Measurements from ENCODE around the gene OSR1.
"Not testable (repeated sequence)": the region's sequence is repeated elsewhere in the genome, so short reads cannot be mapped to it uniquely, and the experiment has no call there.

The OSR1 gene

DNA sequence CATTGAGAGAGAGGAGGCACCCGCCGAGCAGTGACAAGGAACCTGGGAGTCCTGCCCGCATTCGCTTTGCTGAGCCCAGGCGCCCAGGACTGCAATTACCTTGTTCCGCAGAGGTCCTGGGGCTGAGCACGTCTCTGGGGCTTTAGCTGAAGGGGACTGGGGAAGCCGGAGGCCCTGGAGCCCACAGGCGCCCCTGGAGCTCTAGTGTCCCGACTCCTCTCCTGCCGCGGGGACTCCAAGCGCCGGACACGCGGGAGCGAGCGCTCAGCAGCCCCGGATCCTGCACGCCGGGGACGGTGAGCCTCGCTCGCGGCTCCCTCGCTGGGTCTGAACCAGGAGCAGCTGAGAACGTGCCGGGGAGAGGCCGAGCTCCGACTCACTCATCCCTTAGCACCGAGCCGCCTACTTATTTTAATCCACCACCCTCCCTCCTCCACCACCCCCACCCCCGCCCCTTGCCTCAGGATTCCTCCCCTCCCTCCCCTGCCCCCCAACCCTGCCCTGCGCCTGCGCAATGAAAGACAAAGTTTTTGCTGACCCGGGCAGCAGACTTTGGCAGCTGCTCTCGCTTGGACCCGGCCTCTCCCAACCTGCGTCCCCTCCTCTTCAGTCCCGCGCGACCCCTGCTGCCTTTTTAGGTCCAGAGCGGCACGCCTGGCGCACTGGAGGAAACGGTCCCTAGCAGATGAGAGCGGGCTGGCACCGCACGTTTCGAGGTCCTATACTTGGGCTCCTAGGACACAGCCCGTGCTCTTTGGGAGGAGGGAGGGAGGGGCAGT lies at the start of gene OSR1:
TSS of gene OSR1 (minus strand) at position 382 of the 779 bp plus-strand sequence. CDS start 4,818 bp downstream, outside the sequence.
- no peak for DNase-seq

DNA sequence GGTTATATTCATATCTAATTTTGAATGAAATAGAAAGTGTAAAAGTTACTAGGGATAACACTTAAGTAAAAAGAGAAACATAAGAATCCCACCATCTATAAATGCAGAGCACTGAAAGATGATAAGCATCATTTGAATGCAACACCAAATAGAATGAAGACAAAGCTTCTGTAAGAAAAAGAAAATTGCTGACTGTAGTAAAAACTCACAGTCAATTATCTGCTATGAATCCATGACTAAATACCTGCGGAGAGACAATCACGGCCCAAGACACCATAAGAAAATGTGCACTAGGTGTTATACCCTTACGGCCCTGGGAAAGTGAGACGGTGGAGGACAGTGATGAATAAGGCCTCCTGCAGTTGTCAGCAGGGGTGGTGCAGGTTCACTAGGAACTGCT lies 45.4 kb upstream of the OSR1 start:
- DNase-seq = no peak

DNA sequence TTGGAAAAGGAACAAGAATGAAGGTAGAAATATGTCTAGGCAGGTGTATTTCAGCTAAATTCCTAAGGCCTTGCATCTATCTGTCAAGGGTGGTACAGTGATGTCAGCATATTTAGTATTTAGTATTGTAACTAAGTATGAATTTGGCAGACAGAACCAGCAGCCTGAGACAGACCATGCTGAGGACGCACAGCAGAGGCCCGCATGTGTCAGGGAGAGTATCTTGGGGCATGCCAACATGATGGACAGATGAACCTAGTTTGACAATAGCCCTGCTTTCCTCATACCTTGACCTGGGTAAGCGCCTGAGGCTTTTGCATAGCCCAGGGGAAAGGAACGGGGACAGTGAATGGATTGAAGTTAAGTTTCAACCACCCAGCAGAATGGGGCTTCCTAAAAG lies 33.8 kb upstream of the OSR1 start:
- DNase-seq = no peak

DNA sequence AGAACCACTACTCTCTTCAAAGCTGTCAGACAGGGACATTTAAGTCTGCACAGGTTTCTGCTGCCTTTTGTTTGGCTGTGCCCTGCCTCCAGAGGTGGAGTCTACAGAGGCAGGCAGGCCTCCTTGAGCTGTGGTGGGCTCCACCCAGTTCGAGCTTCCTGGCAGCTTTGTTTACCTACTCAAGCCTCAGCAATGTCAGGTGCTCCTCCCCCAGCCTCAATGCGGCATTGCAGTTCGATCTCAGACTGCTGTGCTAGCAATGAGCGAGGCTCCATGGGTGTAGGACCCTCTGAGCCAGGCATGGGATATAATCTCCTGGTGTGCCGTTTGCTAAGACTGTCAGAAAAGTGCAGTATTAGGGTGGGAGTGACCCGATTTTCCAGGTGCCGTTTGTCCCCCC lies 31.0 kb upstream of the OSR1 start:
- not testable (repeated sequence) for DNase-seq

DNA sequence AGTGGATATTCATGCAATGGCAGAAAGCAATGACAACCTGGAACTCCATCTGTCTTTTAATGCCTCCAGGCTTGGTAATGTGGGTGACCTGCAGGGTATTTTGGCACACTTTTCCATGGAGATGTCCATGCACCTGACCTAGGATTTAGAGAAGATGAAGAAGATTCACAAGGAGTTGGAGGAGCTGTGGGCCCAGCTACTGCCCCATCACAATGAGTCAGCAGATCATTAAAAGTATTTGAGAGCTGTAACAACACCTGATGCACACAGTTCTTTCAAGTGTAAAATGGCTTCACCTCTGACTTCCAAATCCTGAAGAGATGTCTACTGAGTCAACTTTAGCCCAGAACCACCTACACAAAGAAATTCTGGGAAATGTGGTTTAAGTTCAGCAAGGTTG lies 22.1 kb upstream of the OSR1 start:
- DNase-seq = no peak

DNA sequence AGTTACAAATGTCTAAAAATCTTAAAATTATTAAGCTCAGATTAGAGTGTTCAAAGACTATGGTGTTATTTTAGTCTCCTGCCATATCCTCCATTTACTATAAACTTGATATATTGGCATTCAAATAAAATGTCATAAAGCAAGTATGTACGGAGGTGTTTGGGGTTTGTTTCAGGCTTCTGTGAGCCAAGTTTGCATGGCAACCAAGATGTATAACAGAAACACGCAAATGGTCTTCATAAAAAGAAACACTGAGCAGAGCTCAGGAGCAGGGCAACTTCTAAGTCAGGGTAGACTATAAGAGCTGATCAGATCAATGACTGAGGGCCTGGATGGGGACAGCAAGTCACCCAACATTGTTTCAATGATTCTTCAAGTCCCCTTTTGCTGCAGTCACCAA lies 20.5 kb upstream of the OSR1 start:
- DNase-seq = no peak

DNA sequence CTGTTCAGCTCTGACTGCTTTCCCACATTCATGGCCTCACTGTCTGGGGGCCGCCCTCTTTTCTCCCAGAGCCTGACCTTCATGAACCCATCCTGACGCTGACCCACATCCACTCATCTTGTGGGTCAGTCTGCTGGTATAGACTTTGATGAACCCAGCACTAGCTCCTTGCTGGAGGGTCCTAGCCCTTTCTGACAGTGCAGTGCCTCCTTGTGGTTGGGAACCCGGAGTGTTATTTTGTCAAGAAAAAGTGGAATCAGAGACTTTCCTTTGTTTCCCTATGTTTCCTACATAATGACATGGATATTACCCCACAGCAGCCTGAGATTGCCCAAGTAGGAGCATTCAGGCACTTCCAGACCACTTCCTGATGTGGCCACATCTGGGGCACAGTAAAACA lies 19.3 kb upstream of the OSR1 start:
- no peak for DNase-seq

DNA sequence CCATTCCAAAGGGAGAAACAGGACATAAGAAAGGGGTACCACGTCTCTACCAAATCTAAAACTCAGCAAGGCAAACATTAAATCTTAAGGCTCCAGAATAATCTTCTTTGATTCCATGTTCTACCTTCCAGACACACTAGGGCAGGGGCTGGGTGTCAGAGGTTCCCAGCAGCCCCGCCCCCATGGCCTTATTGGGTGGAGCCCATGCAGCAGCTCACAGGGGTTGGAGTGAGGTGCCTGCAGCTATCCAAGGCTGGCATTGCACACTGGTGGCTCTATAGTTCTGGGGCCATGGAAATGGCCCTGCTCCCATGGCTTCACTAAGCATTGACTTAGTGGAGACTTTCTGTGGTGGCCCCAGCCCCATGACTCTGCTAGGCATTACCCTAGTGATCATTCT lies 14.9 kb upstream of the OSR1 start:
- DNase-seq = no peak

DNA sequence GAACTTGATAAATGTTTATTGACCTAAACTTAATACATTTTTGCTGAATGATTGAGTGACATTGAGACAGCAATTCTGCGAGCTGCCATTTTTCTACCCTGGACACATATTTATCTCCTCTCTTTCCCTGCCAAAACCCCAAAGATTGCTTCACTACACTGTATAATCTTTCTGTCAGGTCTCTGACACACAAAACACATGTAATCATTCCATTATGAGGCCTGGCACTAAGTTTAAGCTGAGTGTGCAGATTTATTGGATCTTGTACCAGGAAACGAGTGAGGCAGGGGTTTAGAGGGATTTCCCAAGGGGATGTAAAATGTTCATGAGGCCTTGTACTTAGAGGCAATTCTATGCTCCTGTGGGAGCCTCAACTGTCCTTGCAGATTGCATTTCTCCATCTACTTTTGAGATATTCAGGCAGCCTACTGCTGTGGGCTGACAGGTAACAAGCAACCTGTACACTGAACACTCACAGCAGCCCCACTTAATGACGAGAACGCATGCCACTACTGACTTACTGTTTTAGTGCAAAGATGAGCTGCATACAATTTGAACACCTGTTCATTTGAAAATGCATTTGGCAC lies 13.7 kb upstream of the OSR1 start:
- no peak for DNase-seq

DNA sequence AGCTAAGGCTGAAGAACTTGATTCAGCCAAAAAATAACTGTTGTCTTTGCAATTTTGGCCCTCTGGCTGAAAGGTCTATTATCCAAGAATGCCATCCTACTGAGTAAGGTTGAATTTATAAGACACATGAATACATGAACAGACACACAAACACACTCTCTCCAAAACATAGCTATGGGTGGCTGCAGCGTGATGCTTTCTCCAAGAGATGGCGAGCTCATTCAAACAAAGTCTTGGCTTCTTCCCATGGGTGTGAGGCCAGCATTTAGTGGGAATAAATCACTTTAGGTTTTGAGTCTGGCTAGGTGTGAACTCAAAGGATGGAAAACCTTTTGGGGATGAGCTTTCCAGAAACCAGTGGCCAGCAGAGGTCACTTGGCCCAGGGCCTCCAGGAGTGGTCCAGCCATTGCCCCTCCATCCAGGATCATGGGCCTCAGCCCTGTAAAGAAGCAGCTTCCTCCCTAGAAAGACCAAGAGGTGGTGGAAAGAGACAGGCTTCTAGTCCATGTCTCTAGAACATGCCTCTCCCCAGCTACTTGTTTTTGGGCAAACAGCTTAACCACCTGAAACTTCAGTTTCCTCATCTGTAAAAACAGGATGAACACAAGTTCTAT lies 11.0 kb upstream of the OSR1 start:
- no peak for DNase-seq

DNA sequence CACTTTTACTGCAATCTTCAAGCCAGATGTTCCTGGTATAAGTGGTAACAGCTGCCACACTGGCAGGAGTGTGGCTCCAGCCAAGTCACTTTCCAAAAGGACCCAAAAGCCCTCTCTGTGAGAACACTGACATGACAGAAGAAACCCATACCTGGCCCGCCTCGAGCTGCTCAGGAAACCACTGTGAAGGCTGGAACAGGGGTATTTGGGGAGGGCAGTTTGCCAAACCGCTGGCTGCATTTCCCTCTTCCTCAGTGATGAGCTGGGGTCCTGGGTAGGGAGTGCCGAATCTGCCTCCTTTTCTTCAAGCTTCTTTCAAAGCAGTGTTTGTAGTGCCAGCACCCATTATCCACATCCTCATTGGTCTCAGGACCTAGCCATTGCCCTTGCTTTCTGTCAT lies 10.3 kb upstream of the OSR1 start:
- no peak for DNase-seq

DNA sequence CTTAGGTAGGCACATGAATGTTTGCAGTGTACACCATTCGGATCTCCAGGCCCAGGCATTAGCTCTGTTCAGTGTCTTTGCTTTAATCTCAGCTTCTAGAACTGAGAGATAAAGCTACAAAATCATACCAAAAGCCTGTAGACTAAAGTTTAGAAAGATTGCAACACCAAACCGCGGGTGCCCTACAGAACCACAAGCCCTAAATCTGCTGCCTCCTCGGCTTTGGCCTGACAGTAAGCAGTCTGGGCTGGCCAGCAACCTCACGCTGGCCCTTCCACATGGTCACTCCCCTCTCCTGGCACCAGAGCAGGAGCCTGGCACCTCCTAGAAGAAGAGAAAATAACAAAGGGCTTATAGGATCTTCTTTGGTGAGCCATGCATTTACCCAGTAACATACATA lies 8.9 kb upstream of the OSR1 start:
- DNase-seq = no peak

DNA sequence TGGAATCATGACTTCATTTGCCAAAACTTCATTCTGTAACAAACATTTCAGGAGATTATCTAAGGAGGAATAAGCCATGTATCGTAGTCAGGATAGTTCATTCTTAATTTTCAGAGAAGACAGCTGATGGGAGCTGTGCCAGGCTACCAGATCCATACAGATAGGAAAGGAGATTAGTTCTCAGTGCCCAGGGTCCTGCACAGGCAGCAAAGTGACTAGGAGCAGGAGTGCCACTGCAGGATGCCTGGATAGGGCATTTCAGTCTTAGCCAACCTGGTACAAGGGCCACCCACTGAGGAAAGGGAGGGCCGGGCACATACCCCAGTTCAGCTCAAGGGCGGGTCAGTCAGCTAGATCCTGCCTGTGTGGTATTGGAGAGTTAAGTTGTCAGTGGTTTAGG lies 6.7 kb upstream of the OSR1 start:
- DNase-seq = no peak

DNA sequence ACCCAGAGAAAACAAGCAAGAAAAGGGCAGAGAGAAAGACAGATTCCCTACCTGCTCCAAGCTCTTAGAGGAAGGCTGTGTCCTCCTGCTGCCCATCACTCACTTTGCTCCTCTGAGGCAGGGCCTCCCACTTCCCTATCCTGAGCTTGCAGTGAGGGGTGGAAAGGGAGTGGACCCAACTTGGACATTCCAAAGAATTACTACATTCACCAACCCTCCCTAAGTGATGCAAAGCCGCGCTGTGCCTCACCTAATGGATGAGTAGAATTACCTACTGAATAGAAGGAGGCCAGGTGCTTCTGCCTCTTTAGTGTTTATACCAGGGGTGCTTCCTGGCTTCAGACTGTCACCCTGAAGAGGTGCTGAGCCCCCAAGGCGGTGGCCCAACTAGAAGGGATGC lies 5.6 kb upstream of the OSR1 start:
- no peak for DNase-seq

DNA sequence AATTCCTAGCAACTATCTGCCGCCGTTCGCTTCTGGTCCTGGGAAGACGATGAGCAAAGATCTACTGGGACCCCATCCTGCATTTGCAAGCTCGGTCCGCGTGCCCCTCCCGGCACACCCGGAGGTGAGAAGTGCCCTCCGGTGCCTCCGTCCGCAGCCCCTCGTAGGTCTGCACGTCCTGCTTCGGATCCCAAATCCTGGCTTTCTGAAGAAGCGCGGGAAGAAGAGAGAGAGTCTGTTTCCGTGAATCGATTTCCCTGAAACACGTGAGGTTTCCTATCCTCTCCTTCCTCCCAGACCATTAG lies 5.0 kb upstream of the OSR1 start:
- no peak for DNase-seq

DNA sequence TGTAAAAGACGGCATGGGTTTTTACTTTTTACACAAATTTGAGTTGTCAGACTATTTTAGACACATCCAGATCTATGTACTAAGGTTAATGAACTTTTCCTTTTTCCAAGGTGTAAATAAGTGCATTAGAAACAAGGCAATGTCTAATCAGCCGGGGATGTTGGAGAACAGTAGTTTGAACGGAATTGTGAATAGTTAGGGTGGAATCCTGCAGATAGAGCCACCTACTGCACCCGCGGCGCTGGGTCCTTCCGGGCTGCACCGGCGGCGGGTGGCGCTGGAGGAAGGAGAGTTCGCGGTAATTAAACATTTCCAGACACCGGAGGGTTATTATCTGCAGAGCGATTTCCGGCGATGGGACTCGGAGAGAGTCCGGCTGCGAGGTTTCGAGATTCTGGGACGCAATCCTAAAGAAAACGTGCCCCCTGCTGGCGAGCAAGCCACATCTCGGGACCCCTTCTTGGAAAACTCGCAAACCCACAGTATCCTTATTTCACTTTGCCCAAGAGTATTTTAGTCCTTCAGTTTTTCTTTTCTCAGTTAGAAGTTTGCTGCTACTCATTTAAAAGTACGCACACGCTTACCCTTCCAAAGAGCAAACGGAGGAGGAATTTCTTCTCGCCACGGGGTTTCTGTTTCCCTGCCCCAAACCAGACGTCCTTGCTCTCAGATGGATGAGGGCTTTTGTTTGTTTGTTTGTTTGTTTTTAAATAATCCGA lies 4.5 kb upstream of the OSR1 start:
- peak; percentile 26 for DNase-seq

DNA sequence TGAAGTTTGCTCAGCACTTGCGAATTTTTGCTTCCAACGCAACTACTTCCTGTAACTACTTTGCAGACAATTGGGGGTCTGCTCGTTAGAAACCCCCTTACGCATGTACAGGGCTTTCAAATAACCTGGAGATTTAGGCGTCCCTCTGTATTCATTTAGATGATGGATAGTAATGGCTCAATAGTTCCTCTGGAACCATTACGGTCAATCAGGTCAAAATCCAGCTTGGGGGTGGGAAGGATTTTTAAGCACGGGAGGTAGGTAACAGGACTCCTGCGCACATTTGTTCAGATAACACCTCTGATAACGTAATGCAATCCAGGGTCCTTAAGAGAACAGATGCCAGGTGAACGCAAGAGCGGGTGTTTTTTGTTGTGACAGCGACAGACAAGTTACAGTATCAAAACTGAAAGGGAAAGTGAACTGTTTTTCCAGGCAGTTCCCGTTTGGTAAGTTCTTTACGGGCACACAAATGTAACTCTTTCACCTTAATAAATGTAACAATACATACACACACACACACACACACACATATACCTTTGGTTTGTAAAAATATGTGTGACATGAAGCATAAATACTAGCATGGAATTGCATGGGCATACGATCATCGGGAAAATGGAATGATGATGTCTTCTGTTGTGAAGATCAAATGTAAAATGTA lies 3.8 kb upstream of the OSR1 start:
- DNase-seq = no peak

DNA sequence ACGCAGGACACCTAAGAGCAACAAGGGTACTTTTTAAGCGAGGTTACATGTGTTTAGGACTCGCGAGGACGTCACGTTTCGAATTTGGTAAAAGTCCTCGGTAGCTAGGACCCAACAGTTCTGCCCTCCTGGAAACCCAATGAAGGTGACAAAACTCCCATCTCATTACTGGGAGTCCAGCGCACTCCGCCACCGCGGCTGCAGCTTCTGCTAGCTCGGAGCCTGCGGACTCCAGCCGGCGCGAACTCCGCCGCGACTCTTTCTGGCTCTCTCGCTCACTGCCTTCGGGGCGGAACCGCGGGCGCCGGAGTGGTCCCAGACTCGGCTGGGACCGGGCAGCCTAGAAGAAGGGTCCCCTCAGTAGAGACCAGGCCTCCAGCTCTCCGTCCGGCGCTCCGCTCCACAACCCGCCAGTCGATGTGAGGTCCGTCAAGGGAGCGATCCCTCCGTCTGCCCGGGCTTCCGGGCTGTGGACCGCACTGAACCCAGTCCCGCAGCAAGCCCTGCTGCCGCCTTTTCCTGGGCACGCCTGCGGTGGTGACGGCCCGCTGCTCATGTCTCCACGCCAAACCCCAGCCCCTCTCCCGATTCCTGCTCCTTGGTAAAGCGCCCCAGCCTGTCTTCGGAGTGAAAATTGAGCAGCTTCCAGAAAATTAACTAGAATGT lies 3.0 kb upstream of the OSR1 start:
- DNase-seq = no peak

DNA sequence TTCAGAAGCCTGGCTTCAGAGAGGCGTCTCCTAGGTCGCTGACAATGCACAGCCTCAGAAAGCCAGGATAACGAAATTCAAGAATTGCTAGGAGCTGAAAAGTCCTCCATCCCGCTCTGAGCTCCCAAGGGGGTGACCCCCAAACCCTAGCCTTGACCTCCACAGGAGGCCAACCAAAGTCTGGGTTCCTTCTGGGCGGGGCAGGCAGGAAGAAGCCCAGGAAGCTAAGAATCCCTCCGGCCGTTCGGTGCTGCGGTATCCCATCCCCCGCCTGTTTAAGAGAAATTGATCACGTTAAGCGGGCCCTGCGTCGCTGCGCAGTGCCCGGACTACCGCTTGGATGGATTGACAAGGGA lies 2.5 kb upstream of the OSR1 start:
- no peak for DNase-seq

DNA sequence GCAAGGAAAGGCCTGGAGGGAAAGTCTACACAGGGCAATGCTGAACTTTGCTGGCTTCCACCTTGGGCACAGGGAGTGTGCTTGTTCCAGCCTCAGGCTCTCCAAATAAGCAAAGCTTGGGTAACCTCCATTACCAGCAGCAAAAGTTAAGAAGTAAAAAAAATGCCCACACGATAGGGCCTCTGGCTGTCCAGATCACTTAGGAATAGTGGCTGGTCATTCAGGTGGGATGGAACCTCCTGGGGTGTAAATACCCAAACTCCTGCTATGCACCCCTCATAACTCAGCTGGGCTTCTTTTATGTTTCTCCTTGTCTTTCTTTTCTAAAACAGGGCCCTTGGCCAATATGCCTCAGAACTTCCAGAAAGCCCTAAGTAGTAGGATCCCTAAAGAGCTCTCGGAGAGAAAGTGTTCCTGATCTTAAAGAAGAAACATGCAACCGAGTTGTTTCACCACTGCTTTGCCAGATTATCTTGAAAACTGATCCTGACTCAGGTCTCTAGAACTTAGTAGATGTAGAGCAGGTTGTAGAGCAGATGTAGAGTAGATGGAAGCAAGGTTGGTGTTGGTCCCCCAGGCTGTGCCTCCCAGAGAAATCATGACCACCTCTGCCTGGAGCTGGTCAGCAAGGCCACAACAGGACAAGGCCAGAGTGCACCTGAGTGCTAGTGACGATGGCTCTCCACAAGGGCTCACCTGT lies 2.0 kb upstream of the OSR1 start:
- no peak for DNase-seq

DNA sequence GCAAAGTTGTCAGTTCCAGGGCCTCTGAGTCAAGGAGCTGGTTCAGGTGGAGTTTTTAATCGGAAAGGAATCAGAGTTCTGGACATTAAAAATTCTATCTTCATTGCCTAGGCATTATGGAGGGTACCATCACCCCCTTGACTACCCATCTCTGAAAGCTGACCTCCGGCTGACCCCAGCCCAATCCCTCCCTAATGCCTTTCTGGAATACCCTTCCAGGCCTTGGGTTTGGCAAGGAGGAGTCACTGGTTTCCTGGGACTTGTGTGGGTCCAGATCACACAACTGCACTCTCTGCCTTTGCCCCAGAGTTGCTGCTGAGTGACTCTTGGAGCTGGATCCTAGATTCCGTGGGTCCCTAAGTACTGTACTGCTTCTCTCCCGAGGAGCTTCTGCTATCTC lies 1.0 kb upstream of the OSR1 start:
- DNase-seq = no peak

DNA sequence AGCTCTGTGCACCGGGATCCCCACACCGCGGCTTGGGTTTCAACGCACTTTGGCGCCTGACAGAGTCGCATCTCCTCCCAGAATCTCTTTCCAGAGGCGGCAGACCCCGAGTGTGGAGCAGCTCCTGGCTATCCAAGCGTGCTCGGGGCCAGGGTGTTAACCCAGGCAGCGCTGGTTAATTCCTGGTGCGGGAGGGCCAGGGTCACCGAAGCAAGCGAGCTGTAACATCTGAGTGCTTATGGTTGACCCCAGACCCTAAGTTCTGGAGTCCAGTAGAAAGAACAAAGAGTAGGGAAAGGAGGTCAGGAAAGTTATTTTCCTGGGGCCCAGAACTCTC lies 566 bp upstream of the OSR1 start:
- no peak for DNase-seq

All from DMS79 (cell line).